Keratinocyte (primary cell): Measurements from ENCODE around the gene CLEC16A. TPM values are rescaled to one million over a fixed set of nuclear protein-coding genes. Genes with fewer than 3 reads are reported as not detected.

ENCODE experiments used
- DNase-seq: peaks from one replicate; pipeline ENCODE4 v3.0.0-alpha.2; 2011; ENCODE audit warnings: low read depth, missing footprints, low spot score
- FAIRE-seq: peaks from 2 replicates; lab custom pipeline; 2011; peaks lifted over from hg19 to GRCh38; lab: Jason Lieb, UNC
- H2AFZ ChIP-seq: 2 replicates; pipeline ENCODE4 v1.6.0; 2012; ENCODE audit warnings: low read length, control low read depth, inconsistent platforms; ENCODE audit not compliant: control insufficient read depth
- H3K27ac ChIP-seq: 2 replicates; pipeline ENCODE4 v1.5.1; 2011; ENCODE audit warnings: low read length; ENCODE audit not compliant: control insufficient read depth, insufficient read depth
- H3K27me3 ChIP-seq: 3 replicates; pipeline ENCODE4 v1.6.0; 2011; ENCODE audit warnings: low read length; ENCODE audit not compliant: control insufficient read depth, insufficient read depth; ENCODE audit errors: extremely low read depth
- H3K36me3 ChIP-seq, 2 experiments: 2 replicates in 1 of 2; 3 replicates in 1 of 2; pipeline ENCODE4 v1.5.1; 2011; ENCODE audit warnings: low read length in 2 of 2, mild to moderate bottlenecking in 1 of 2; ENCODE audit not compliant: control insufficient read depth in 2 of 2, insufficient read depth in 2 of 2; ENCODE audit errors: extremely low read depth in 1 of 2
- H3K4me1 ChIP-seq: 3 replicates; pipeline ENCODE4 v1.5.1; 2011; ENCODE audit warnings: low read length; ENCODE audit not compliant: control insufficient read depth, insufficient read depth; ENCODE audit errors: extremely low read depth
- H3K4me2 ChIP-seq: 3 replicates; pipeline ENCODE4 v1.6.0; 2011; ENCODE audit warnings: low read depth, low read length; ENCODE audit not compliant: control insufficient read depth, insufficient read depth; ENCODE audit errors: extremely low read depth
- H3K4me3 ChIP-seq, 3 experiments: fragments of 200-600 bp in 1 of 3; sonication (generic) in 1 of 3; 2 replicates in 2 of 3; 3 replicates in 1 of 3; pipeline ENCODE4 v1.5.1; 2011 to 2016; ENCODE audit warnings: low read length in 3 of 3, mild to moderate bottlenecking in 3 of 3, control low read depth in 2 of 3, inconsistent platforms in 1 of 3, low read depth in 1 of 3, mixed read lengths in 1 of 3, mixed run types in 1 of 3, moderate library complexity in 1 of 3; ENCODE audit not compliant: control insufficient read depth in 2 of 3, insufficient read depth in 2 of 3; ENCODE audit errors: extremely low read depth in 1 of 3
- H3K79me2 ChIP-seq: 2 replicates; pipeline ENCODE4 v1.6.0; 2012; ENCODE audit warnings: low read length; ENCODE audit not compliant: control insufficient read depth, insufficient read depth
- H3K9ac ChIP-seq: 3 replicates; pipeline ENCODE4 v1.6.0; 2011; ENCODE audit warnings: low read length; ENCODE audit not compliant: control insufficient read depth, insufficient read depth; ENCODE audit errors: extremely low read depth
- H3K9me1 ChIP-seq: 3 replicates; pipeline ENCODE4 v1.6.0; 2011; ENCODE audit warnings: low read length; ENCODE audit not compliant: control insufficient read depth, insufficient read depth; ENCODE audit errors: extremely low read depth
- H3K9me3 ChIP-seq: 2 replicates; pipeline ENCODE4 v1.5.1; 2012; ENCODE audit warnings: low read depth, low read length; ENCODE audit not compliant: control insufficient read depth
- H4K20me1 ChIP-seq: 3 replicates; pipeline ENCODE4 v1.6.0; 2011; ENCODE audit warnings: low read length; ENCODE audit not compliant: control insufficient read depth, insufficient read depth; ENCODE audit errors: extremely low read depth
- CTCF ChIP-seq, 3 experiments: IDR thresholded peaks in 1 of 3; conservative IDR thresholded peaks in 1 of 3; optimal IDR thresholded peaks in 1 of 3; 2 replicates in 2 of 3; 3 replicates in 1 of 3; pipeline versions ENCODE3 to v1.5.1; 2011; ENCODE audit warnings: low read length in 3 of 3, mild to moderate bottlenecking in 3 of 3, moderate library complexity in 2 of 3, control low read depth in 1 of 3, inconsistent platforms in 1 of 3; ENCODE audit not compliant: insufficient read depth in 2 of 3; ENCODE audit errors: extremely low read depth in 1 of 3
- EZH2 ChIP-seq: IDR thresholded peaks from one replicate; pipeline ENCODE4 v1.6.1; 2012; ENCODE audit warnings: inconsistent platforms, mild to moderate bottlenecking, low read length, moderate library complexity
- dilution Hi-C: fragments of 300-500 bp; cut with MboI; formaldehyde crosslinking; loops from one replicate; pipeline ENCODE4 v1.7.0; 2020; ENCODE audit warnings: low sequenced_read_pairs; ENCODE audit not compliant: extremely low pct_ligation_motif_present
- polyA plus RNA-seq, 5 experiments: library from polyadenylated mRNA; depleted of rRNA in 3 of 5; stranded (reverse) in 3 of 5; stranded (forward) in 1 of 5; unstranded in 1 of 5; fragments of >200 nt; gene quantifications; 1 replicate in 1 of 5; 2 replicates in 3 of 5; 3 replicates in 1 of 5; pipeline versions ENCODE4 v1.2.1 to v1.2.3, GENCODE V29; 2011 to 2012; ENCODE audit warnings: missing spikeins in 2 of 5, low read depth in 1 of 5, low replicate concordance in 1 of 5

Gene CLEC16A
- polyA plus RNA-seq, 1 donor (not counting 4 experiments of a cell fraction or from before 2014, with no cell fraction given): 9.5 TPM

- H3K36me3 ChIP-seq: peaks cover 10 to 12% of the 10 kb centered on the region in 2 experiments
- no peak overlapping the region for H3K4me2 ChIP-seq
- H3K27me3 ChIP-seq: no peaks in the 10 kb centered on the region
- no peak overlapping the region for H3K27ac ChIP-seq
- no peaks in the 10 kb centered on the region for H3K79me2 ChIP-seq
- DNase-seq (no peak), FAIRE-seq (no peak)
- H3K9me1 ChIP-seq: no peaks in the 10 kb centered on the region
- H2AFZ ChIP-seq: no peak overlapping the region
- H3K9me3 ChIP-seq: no peaks in the 10 kb centered on the region
- dilution Hi-C loops: no loop called here
- H4K20me1 ChIP-seq: no peaks in the 10 kb centered on the region
- H3K4me1 ChIP-seq: no peaks in the 10 kb centered on the region
- no peak overlapping the region for H3K9ac ChIP-seq
- TF ChIP-seq CTCF (optimal IDR thresholded peaks at IDR 0.05 in 1 of 3, IDR thresholded peaks at IDR 0.05 in 1 of 3, conservative IDR thresholded peaks at IDR 0.05 in 1 of 3; ENCODE audit: extremely low read depth in 1 of 3, insufficient read depth in 2 of 3, low read length in 3 of 3) (no peak), EZH2 (no peak)
- no peak overlapping the region for H3K4me3 ChIP-seq
Observed at GRCh38 chr16:11170201-11170600, 225.8 kb downstream of the CLEC16A start.

GRCh38 chr16:11170696-11171447 is 226.5 kb downstream of the CLEC16A start:
- no peaks in the 10 kb centered on the region for H3K9me3 ChIP-seq
- FAIRE-seq (no peak), DNase-seq (no peak)
- H3K36me3 ChIP-seq: peaks cover 8 to 10% of the 10 kb centered on the region in 2 experiments
- H3K9ac ChIP-seq: no peak overlapping the region
- dilution Hi-C loops: no loop called here
- no peak overlapping the region for H3K27ac ChIP-seq
- no peaks in the 10 kb centered on the region for H3K4me1 ChIP-seq
- no peaks in the 10 kb centered on the region for H3K9me1 ChIP-seq
- H2AFZ ChIP-seq: no peak overlapping the region
- H4K20me1 ChIP-seq: no peaks in the 10 kb centered on the region
- TF ChIP-seq EZH2: no peak
- no peak for TF ChIP-seq CTCF (optimal IDR thresholded peaks at IDR 0.05 in 1 of 3, IDR thresholded peaks at IDR 0.05 in 1 of 3, conservative IDR thresholded peaks at IDR 0.05 in 1 of 3; ENCODE audit: extremely low read depth in 1 of 3, insufficient read depth in 2 of 3, low read length in 3 of 3)
- no peaks in the 10 kb centered on the region for H3K79me2 ChIP-seq
- H3K4me3 ChIP-seq: no peak overlapping the region
- no peaks in the 10 kb centered on the region for H3K27me3 ChIP-seq
- no peak overlapping the region for H3K4me2 ChIP-seq
